Measurements from ENCODE around the gene ITGB5. TPM values are rescaled to one million over a fixed set of nuclear protein-coding genes. Genes with fewer than 3 reads are reported as not detected.

ITGB5 gene
- total and polyA plus RNA-seq, 4 donors, result 16.9 to 66.6 (median 48.0) TPM

- Histone ChIP-seq H3K9ac (ENCODE audit: low read depth in 1 of 2, low read length in 2 of 2) (no peak within 1 kb of the TSS), H3K27ac (ENCODE audit: low read depth in 1 of 2, low read length in 2 of 2) (no peak within 1 kb of the TSS), H3K36me3 (ENCODE audit: control insufficient read depth in 4 of 4, insufficient read depth in 3 of 4, low read depth in 1 of 4, low read length in 3 of 4) (no peaks in the 10 kb centered on the region), H3K27me3 (ENCODE audit: control insufficient read depth in 4 of 4, insufficient read depth in 4 of 4, low read length in 3 of 4) (no peaks in the 10 kb centered on the region), H3K4me1 (ENCODE audit: control insufficient read depth in 4 of 4, insufficient read depth in 4 of 4, low read length in 3 of 4) (no peaks in the 10 kb centered on the region), H3K4me3 (ENCODE audit: low read depth in 1 of 3, low read length in 3 of 3) (no peak within 1 kb of the TSS), H3K9me3 (ENCODE audit: control insufficient read depth in 4 of 4, low read length in 3 of 4) (peaks cover 0 to 2% (median 0%) of the 10 kb centered on the region in 4 donors)
- no peak for DNase-seq (ENCODE audit: low spot score)
- TF ChIP-seq TAF1 (conservative IDR thresholded peaks at IDR 0.05), result no peak
- peak; percentile 11 to 13 for TF ChIP-seq HNF4A (conservative IDR thresholded peaks at IDR 0.05)
- TF ChIP-seq, protein P1, sequence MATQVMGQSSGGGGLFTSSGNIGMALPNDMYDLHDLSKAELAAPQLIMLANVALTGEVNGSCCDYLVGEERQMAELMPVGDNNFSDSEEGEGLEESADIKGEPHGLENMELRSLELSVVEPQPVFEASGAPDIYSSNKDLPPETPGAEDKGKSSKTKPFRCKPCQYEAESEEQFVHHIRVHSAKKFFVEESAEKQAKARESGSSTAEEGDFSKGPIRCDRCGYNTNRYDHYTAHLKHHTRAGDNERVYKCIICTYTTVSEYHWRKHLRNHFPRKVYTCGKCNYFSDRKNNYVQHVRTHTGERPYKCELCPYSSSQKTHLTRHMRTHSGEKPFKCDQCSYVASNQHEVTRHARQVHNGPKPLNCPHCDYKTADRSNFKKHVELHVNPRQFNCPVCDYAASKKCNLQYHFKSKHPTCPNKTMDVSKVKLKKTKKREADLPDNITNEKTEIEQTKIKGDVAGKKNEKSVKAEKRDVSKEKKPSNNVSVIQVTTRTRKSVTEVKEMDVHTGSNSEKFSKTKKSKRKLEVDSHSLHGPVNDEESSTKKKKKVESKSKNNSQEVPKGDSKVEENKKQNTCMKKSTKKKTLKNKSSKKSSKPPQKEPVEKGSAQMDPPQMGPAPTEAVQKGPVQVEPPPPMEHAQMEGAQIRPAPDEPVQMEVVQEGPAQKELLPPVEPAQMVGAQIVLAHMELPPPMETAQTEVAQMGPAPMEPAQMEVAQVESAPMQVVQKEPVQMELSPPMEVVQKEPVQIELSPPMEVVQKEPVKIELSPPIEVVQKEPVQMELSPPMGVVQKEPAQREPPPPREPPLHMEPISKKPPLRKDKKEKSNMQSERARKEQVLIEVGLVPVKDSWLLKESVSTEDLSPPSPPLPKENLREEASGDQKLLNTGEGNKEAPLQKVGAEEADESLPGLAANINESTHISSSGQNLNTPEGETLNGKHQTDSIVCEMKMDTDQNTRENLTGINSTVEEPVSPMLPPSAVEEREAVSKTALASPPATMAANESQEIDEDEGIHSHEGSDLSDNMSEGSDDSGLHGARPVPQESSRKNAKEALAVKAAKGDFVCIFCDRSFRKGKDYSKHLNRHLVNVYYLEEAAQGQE (IDR thresholded peaks at IDR 0.05), result no peak
- WGBS, result 51% methylated on average over 5 of the region's 5 CpGs
These were observed 47.4 kb upstream of the ITGB5 start, which contains the start of gene MUC13 for GRCh38 chr3:124934577-124934976. TSS of gene MUC13 (minus strand) at chr3:124934751. CDS start at chr3:124934712, 39 bp downstream.

GRCh38 chr3:124928333-124929202 is 41.4 kb upstream of the ITGB5 start:
- Histone ChIP-seq H3K4me1 (ENCODE audit: control insufficient read depth in 4 of 4, insufficient read depth in 4 of 4, low read length in 3 of 4) (peaks cover 0 to 6% (median 0%) of the 10 kb centered on the region in 4 donors), H3K27me3 (ENCODE audit: control insufficient read depth in 4 of 4, insufficient read depth in 4 of 4, low read length in 3 of 4) (no peaks in the 10 kb centered on the region), H3K36me3 (ENCODE audit: control insufficient read depth in 4 of 4, insufficient read depth in 3 of 4, low read depth in 1 of 4, low read length in 3 of 4) (no peaks in the 10 kb centered on the region), H3K9ac (ENCODE audit: low read depth in 1 of 2, low read length in 2 of 2) (no peak overlapping the region), H3K27ac (ENCODE audit: low read depth in 1 of 2, low read length in 2 of 2) (no peak overlapping the region), H3K9me3 (ENCODE audit: control insufficient read depth in 4 of 4, low read length in 3 of 4) (no peaks in the 10 kb centered on the region), H3K4me3 (ENCODE audit: low read depth in 1 of 3, low read length in 3 of 3) (no peak overlapping the region)
- DNase-seq (ENCODE audit: low spot score), result peak; percentile 50
- peak; percentile 83 to 88 for TF ChIP-seq RAD21 (IDR thresholded peaks at IDR 0.05)
- no peak for TF ChIP-seq ZBTB33 (IDR thresholded peaks at IDR 0.05)
- TF ChIP-seq YY1 (IDR thresholded peaks at IDR 0.05), result peak; percentile 32
- TF ChIP-seq FOXA2 (IDR thresholded peaks at IDR 0.05), result no peak
- TF ChIP-seq HNF4A (conservative IDR thresholded peaks at IDR 0.05), result peak; percentile 14 to 34
- TF ChIP-seq, protein P2, sequence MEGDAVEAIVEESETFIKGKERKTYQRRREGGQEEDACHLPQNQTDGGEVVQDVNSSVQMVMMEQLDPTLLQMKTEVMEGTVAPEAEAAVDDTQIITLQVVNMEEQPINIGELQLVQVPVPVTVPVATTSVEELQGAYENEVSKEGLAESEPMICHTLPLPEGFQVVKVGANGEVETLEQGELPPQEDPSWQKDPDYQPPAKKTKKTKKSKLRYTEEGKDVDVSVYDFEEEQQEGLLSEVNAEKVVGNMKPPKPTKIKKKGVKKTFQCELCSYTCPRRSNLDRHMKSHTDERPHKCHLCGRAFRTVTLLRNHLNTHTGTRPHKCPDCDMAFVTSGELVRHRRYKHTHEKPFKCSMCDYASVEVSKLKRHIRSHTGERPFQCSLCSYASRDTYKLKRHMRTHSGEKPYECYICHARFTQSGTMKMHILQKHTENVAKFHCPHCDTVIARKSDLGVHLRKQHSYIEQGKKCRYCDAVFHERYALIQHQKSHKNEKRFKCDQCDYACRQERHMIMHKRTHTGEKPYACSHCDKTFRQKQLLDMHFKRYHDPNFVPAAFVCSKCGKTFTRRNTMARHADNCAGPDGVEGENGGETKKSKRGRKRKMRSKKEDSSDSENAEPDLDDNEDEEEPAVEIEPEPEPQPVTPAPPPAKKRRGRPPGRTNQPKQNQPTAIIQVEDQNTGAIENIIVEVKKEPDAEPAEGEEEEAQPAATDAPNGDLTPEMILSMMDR (IDR thresholded peaks at IDR 0.05; ENCODE audit: low read depth, low read length, missing input control), result peak; percentile 72
- WGBS, result 23% methylated on average over 4 of the region's 4 CpGs

Data from liver (tissue), 9 donors.